Natural killer cell (primary cell): ENCODE results near the gene CDH24. TPM values are rescaled to one million over a fixed set of nuclear protein-coding genes. Genes with fewer than 3 reads are reported as not detected.

Experiments
- ATAC-seq, 3 donors: fragments of 150-1000 bp in 2 of 3; fragments of 200-7000 bp in 1 of 3; cut with Tn5 transposase; 1 replicate in 1 of 3; 2 replicates in 2 of 3; pipeline ENCODE4 v1.10.0; 2021; ENCODE audit warnings: mild to moderate bottlenecking in 2 of 3, moderate library complexity in 2 of 3
- DNase-seq, 2 donors: peaks; one replicate each; pipeline versions ENCODE4 v3.0.0 to v3.0.0-alpha.2; 2013 to 2021; ENCODE audit warnings: mixed read lengths in 1 of 2
- H3K27ac ChIP-seq: one replicate; pipeline ENCODE4 v1.5.1; 2013; ENCODE audit warnings: mild to moderate bottlenecking, low read length
- H3K27me3 ChIP-seq: one replicate; pipeline ENCODE4 v1.6.1; 2013; ENCODE audit warnings: low read length; ENCODE audit not compliant: control insufficient read depth, insufficient read depth
- H3K36me3 ChIP-seq: one replicate; pipeline ENCODE4 v1.6.1; 2013; ENCODE audit warnings: low read length; ENCODE audit not compliant: control insufficient read depth, insufficient read depth
- H3K4me1 ChIP-seq: one replicate; pipeline ENCODE4 v1.6.1; 2013; ENCODE audit warnings: low read length; ENCODE audit not compliant: control insufficient read depth, insufficient read depth
- H3K4me3 ChIP-seq: one replicate; pipeline ENCODE4 v1.5.1; 2013; ENCODE audit warnings: low read length
- H3K9me3 ChIP-seq: one replicate; pipeline ENCODE4 v1.6.1; 2013; ENCODE audit warnings: low read length; ENCODE audit not compliant: control insufficient read depth, insufficient read depth
- H3K27ac Mint-ChIP-seq, 2 donors: one replicate each; pipeline ENCODE4 v1.8.0; 2022; ENCODE audit warnings: mild to moderate bottlenecking in 2 of 2, mixed read lengths in 2 of 2, moderate library complexity in 1 of 2
- H3K27me3 Mint-ChIP-seq, 2 donors: one replicate each; pipeline ENCODE4 v1.8.0; 2022; ENCODE audit warnings: low read depth in 2 of 2, mixed read lengths in 2 of 2
- H3K36me3 Mint-ChIP-seq: one replicate; pipeline ENCODE4 v1.8.0; 2022; ENCODE audit warnings: mixed read lengths
- H3K4me1 Mint-ChIP-seq, 2 donors: one replicate each; pipeline ENCODE4 v1.8.0; 2022; ENCODE audit warnings: mixed read lengths in 2 of 2
- H3K4me3 Mint-ChIP-seq: one replicate; pipeline ENCODE4 v1.8.0; 2022; ENCODE audit warnings: mild to moderate bottlenecking, moderate library complexity, mixed read lengths
- H3K9me3 Mint-ChIP-seq, 2 donors: one replicate each; pipeline ENCODE4 v1.8.0; 2022; ENCODE audit warnings: mixed read lengths in 2 of 2
- WGBS: methylation state at CpG from one replicate; pipeline ENCODE4 v1.1.7; 2013; ENCODE audit warnings: missing lambda C conversion rate; ENCODE audit not compliant: insufficient coverage; 5-methylcytosine and 5-hydroxymethylcytosine counted together
- intact Hi-C: fragments of 100-400 bp; cut with micrococcal nuclease; formaldehyde crosslinking; loops from one replicate; pipeline ENCODE4 v1.14.2; 2022
- total RNA-seq, 4 donors: library from RNA; stranded (reverse); fragments of 120-200 nt in 1 of 4; gene quantifications; one replicate each; pipeline versions ENCODE4 v1.2.3 to v1.2.4, GENCODE V29; 2013 to 2022
- TF ChIP-seq, protein P1 (sequence below): fragments of 200-600 bp; IDR thresholded peaks from one replicate; pipeline ENCODE4 v1.8.0; 2022; ENCODE audit warnings: antibody characterized with exemption

CDH24 gene
- total RNA-seq, 3 donors from 2014 or later (not counting 1 experiment from before 2014, with no cell fraction given), result 1.9 to 4.9 (median 2.8) TPM

GRCh38 chr14:23076785-23077408, 19.6 kb upstream of the CDH24 start:
- H3K27me3 ChIP-seq, result no peaks in the 10 kb centered on the region
- Mint-ChIP-seq H3K36me3 (peaks cover 29% of the 10 kb centered on the region), H3K4me1 (peaks cover under 1 to 11% of the 10 kb centered on the region in 2 donors), H3K27ac (no peak overlapping the region), H3K9me3 (no peaks in the 10 kb centered on the region), H3K4me3 (no peak overlapping the region), H3K27me3 (no peaks in the 10 kb centered on the region)
- TF ChIP-seq, protein P1, sequence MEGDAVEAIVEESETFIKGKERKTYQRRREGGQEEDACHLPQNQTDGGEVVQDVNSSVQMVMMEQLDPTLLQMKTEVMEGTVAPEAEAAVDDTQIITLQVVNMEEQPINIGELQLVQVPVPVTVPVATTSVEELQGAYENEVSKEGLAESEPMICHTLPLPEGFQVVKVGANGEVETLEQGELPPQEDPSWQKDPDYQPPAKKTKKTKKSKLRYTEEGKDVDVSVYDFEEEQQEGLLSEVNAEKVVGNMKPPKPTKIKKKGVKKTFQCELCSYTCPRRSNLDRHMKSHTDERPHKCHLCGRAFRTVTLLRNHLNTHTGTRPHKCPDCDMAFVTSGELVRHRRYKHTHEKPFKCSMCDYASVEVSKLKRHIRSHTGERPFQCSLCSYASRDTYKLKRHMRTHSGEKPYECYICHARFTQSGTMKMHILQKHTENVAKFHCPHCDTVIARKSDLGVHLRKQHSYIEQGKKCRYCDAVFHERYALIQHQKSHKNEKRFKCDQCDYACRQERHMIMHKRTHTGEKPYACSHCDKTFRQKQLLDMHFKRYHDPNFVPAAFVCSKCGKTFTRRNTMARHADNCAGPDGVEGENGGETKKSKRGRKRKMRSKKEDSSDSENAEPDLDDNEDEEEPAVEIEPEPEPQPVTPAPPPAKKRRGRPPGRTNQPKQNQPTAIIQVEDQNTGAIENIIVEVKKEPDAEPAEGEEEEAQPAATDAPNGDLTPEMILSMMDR, result peak; percentile 66
- H3K36me3 ChIP-seq, result peaks cover 85% of the 10 kb centered on the region
- 100% methylated on average over 3 of the region's 5 CpGs for WGBS
- intact Hi-C loops, result no loop called here
- peaks cover 3% of the 10 kb centered on the region for H3K4me1 ChIP-seq
- no peak overlapping the region for H3K27ac ChIP-seq
- peak in 1 of 2 donors; percentile 72 for DNase-seq
- peak in 2 of 3 donors; percentile 58 to 74 for ATAC-seq
- H3K4me3 ChIP-seq, result no peak overlapping the region
- no peaks in the 10 kb centered on the region for H3K9me3 ChIP-seq

GRCh38 chr14:23074906-23075305, 17.6 kb upstream of the CDH24 start:
- WGBS, result 100% methylated on average over 1 of the region's 1 CpG
- peak overlapping the region in 1 of 2 donors; percentile 16 for H3K27ac Mint-ChIP-seq
- DNase-seq (no peak), ATAC-seq (no peak)
- no peaks in the 10 kb centered on the region for H3K27me3 Mint-ChIP-seq
- Histone ChIP-seq H3K4me1 (peaks cover 20% of the 10 kb centered on the region), H3K4me3 (no peak overlapping the region), H3K36me3 (peaks cover 65% of the 10 kb centered on the region), H3K9me3 (no peaks in the 10 kb centered on the region), H3K27ac (no peak overlapping the region), H3K27me3 (no peaks in the 10 kb centered on the region)
- intact Hi-C loops, result no loop called here
- no peak overlapping the region for H3K4me3 Mint-ChIP-seq
- H3K36me3 Mint-ChIP-seq, result peaks cover 9% of the 10 kb centered on the region
- TF ChIP-seq, protein P1, result no peak
- H3K4me1 Mint-ChIP-seq, result peaks cover 19 to 27% of the 10 kb centered on the region in 2 donors
- no peaks in the 10 kb centered on the region for H3K9me3 Mint-ChIP-seq

DNA sequence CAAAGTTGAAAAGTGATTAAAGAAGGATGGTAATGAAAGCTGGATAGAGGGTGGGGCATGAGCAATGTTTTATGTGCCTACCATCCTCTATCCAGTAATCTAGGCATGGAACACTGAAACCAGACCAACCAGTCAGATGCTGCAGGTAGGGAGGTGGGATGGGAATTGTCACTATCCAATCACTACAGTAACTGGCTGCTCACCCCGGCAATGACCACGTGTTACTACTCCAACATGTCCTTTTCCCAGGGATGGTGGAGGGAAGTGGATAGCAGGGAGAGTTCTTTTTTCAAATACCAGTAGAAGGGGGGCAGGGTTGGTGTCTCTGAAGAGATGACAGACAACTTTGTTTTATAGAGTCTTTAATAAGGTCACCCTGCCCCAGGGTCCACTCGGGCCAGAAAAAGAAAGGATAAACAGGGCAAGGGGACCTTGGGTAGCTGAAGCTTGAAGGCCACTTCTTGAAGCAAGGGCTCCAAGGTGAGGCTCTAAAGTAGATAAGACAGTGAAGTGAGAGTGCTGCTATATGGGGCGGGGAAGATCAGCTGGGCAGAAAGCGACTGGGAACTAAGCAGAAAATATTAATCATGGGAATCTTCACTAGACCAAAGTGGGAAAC, 14.7 kb upstream of the CDH24 start:
- Histone ChIP-seq H3K9me3 (no peaks in the 10 kb centered on the region), H3K27ac (peak overlapping the region; percentile 50), H3K36me3 (peaks cover 56% of the 10 kb centered on the region), H3K4me1 (peaks cover 29% of the 10 kb centered on the region), H3K27me3 (no peaks in the 10 kb centered on the region), H3K4me3 (no peak overlapping the region)
- Mint-ChIP-seq H3K27ac (peak overlapping the region; percentile 61 to 91), H3K27me3 (no peaks in the 10 kb centered on the region), H3K4me3 (peak overlapping the region; percentile 91), H3K36me3 (no peaks in the 10 kb centered on the region), H3K9me3 (no peaks in the 10 kb centered on the region), H3K4me1 (peaks cover 27 to 34% of the 10 kb centered on the region in 2 donors)
- intact Hi-C loops, result loop anchor here (2.0 kb wide), 1 partner anchor 23 kb away; the partner anchor contains the start of genes ACIN1 and C14orf119
- TF ChIP-seq, protein P1, result no peak
- 92% methylated on average over 3 of the region's 5 CpGs for WGBS
- no peak for DNase-seq
- no peak for ATAC-seq
